Measurements from ENCODE around the gene WNT7B.

- TF ChIP-seq JUNB (IDR thresholded peaks at IDR 0.05; ENCODE audit: unreplicated experiment) (no peak), CTCF (conservative IDR thresholded peaks at IDR 0.05; ENCODE audit: low read depth in 2 of 2) (no peak), EZH2 (IDR thresholded peaks at IDR 0.05; ENCODE audit: low read depth, unreplicated experiment) (no peak), REST (IDR thresholded peaks at IDR 0.05; ENCODE audit: unreplicated experiment) (no peak), EZH2phosphoT487 (IDR thresholded peaks at IDR 0.05; ENCODE audit: unreplicated experiment) (no peak), POLR2AphosphoS5 (IDR thresholded peaks at IDR 0.05; ENCODE audit: low read depth) (no peak), ZNF462 (CRISPR knock-in tag; IDR thresholded peaks at IDR 0.05) (no peak), ZNF114 (CRISPR knock-in tag; IDR thresholded peaks at IDR 0.05) (no peak), STAT1 (IDR thresholded peaks at IDR 0.05; ENCODE audit: unreplicated experiment) (no peak), ZNF331 (CRISPR knock-in tag; IDR thresholded peaks at IDR 0.05; ENCODE audit: low read depth) (no peak), NANOG (IDR thresholded peaks at IDR 0.05; ENCODE audit: borderline replicate concordance) (no peak), CREB1 (CRISPR knock-in tag; IDR thresholded peaks at IDR 0.05; ENCODE audit: low read depth) (no peak)
These were observed 57.3 kb downstream of the WNT7B start for GRCh38 chr22:45919504-45920286.

Measured in GM23338 (cell line).